ENCODE data around the gene SRRD. TPM values are rescaled to one million over a fixed set of nuclear protein-coding genes. Genes with fewer than 3 reads are reported as not detected.
"Not testable (repeated sequence)": the region's sequence is repeated elsewhere in the genome, so short reads cannot be mapped to it uniquely, and the experiment has no call there.

SRRD gene
- total RNA-seq, 1 experiment from 2014 or later, result 9.5 TPM

GRCh38 chr22:26436903-26437515, 46.7 kb upstream of the SRRD start:
- ChIA-PET CTCF (no interaction called here), POLR2A (ENCODE audit: unreplicated experiment) (no interaction called here)
- peaks cover 34% of the 10 kb centered on the region for H3K27me3 ChIP-seq (ENCODE audit: insufficient read depth, low read depth)
- no peak for DNase-seq
- H3K4me2 ChIP-seq, result no peak overlapping the region
- no peaks in the 10 kb centered on the region for H3K79me2 ChIP-seq (ENCODE audit: low read depth)
- H3K27ac ChIP-seq, result no peak overlapping the region
- TF ChIP-seq EZH2 (IDR thresholded peaks at IDR 0.05; ENCODE audit: low read depth), result no peak
- TF ChIP-seq CTCF (conservative IDR thresholded peaks at IDR 0.05), result no peak
- H3K36me3 ChIP-seq (ENCODE audit: low read depth), result no peaks in the 10 kb centered on the region
- H3K9me3 ChIP-seq (ENCODE audit: insufficient read depth, low read depth), result no peaks in the 10 kb centered on the region
- no peak overlapping the region for H3K4me3 ChIP-seq
- no TSS peak for BruUV-seq (replicated peaks)
- H2AFZ ChIP-seq, result no peak overlapping the region
- no peaks in the 10 kb centered on the region for H3K9me2 ChIP-seq (ENCODE audit: insufficient read depth)
- intact Hi-C loops (cut with micrococcal nuclease; ENCODE audit: unreplicated experiment), result no loop called here
- no peaks in the 10 kb centered on the region for H3K4me1 ChIP-seq (replicated peaks; ENCODE audit: insufficient read depth)
- H4K20me1 ChIP-seq (ENCODE audit: insufficient read depth), result no peaks in the 10 kb centered on the region; the same call in 1 of the 2 replicates
- no peaks in the 10 kb centered on the region for H3F3A ChIP-seq (ENCODE audit: insufficient read depth, low read depth)

GRCh38 chr22:26437694-26438392, 45.8 kb upstream of the SRRD start:
- POLR2A ChIA-PET (ENCODE audit: unreplicated experiment), result no interaction called here
- no peaks in the 10 kb centered on the region for H3K9me3 ChIP-seq (ENCODE audit: insufficient read depth, low read depth)
- CTCF ChIA-PET, result no interaction called here
- no peak for DNase-seq
- H3K4me1 ChIP-seq (replicated peaks; ENCODE audit: insufficient read depth), result no peaks in the 10 kb centered on the region
- no TSS peak for BruUV-seq (replicated peaks)
- H3K4me3 ChIP-seq, result no peak overlapping the region
- no peaks in the 10 kb centered on the region for H3K79me2 ChIP-seq (ENCODE audit: low read depth)
- H3K36me3 ChIP-seq (ENCODE audit: low read depth), result no peaks in the 10 kb centered on the region
- H3K27ac ChIP-seq, result no peak overlapping the region
- intact Hi-C loops (cut with micrococcal nuclease; ENCODE audit: unreplicated experiment), result no loop called here
- no peaks in the 10 kb centered on the region for H3F3A ChIP-seq (ENCODE audit: insufficient read depth, low read depth)
- no peaks in the 10 kb centered on the region for H4K20me1 ChIP-seq (ENCODE audit: insufficient read depth)
- TF ChIP-seq CTCF (conservative IDR thresholded peaks at IDR 0.05) (no peak), EZH2 (IDR thresholded peaks at IDR 0.05; ENCODE audit: low read depth) (no peak)
- peaks cover 28% of the 10 kb centered on the region; the same call in 1 of the 2 replicates for H3K27me3 ChIP-seq (ENCODE audit: insufficient read depth, low read depth)
- no peaks in the 10 kb centered on the region for H3K9me2 ChIP-seq (ENCODE audit: insufficient read depth)
- H3K4me2 ChIP-seq, result no peak overlapping the region
- no peak overlapping the region for H2AFZ ChIP-seq

GRCh38 chr22:26438776-26439175, 44.9 kb upstream of the SRRD start:
- H3K4me3 ChIP-seq; DNase-seq; H3F3A ChIP-seq (ENCODE audit: insufficient read depth, low read depth); H4K20me1 ChIP-seq (ENCODE audit: insufficient read depth); CTCF ChIA-PET; H3K4me2 ChIP-seq; H3K9me3 ChIP-seq (ENCODE audit: insufficient read depth, low read depth); POLR2A ChIA-PET (ENCODE audit: unreplicated experiment); H3K4me1 ChIP-seq (replicated peaks; ENCODE audit: insufficient read depth); H3K79me2 ChIP-seq (ENCODE audit: low read depth); BruUV-seq (replicated peaks); intact Hi-C loops (cut with micrococcal nuclease; ENCODE audit: unreplicated experiment); H2AFZ ChIP-seq; H3K36me3 ChIP-seq (ENCODE audit: low read depth); H3K9me2 ChIP-seq (ENCODE audit: insufficient read depth); H3K27ac ChIP-seq: not testable (repeated sequence)
- H3K27me3 ChIP-seq (ENCODE audit: insufficient read depth, low read depth), result peaks cover 25% of the 10 kb centered on the region; the same call in 1 of the 2 replicates
